BJ (cell line): ENCODE results near the gene GREM2. TPM values are rescaled to one million over a fixed set of nuclear protein-coding genes. Genes with fewer than 3 reads are reported as not detected.

Experiments
- CTCF ChIA-PET: fragments of 350-600 bp; formaldehyde crosslinking; extraction: SDS; loops from one replicate; lab custom pipeline; 2021; ENCODE audit warnings: antibody characterized with exemption, inconsistent platforms; lab: Yijun Ruan, JAX
- POLR2A ChIA-PET: fragments of 300-600 bp; sonication (Branson Sonifier 250); formaldehyde crosslinking; extraction: SDS; loops from one replicate; lab custom pipeline; 2021; ENCODE audit warnings: antibody characterized with exemption; lab: Charles Lee
- DNase-seq: peaks from one replicate; pipeline ENCODE4 v3.0.0-alpha.2; 2011; ENCODE audit warnings: low read depth
- H3K27me3 ChIP-seq: 2 replicates; pipeline ENCODE4 v1.6.0; 2011; ENCODE audit warnings: low read length; ENCODE audit not compliant: control insufficient read depth, insufficient read depth
- H3K36me3 ChIP-seq: 2 replicates; pipeline ENCODE4 v1.5.1; 2011; ENCODE audit warnings: low read length; ENCODE audit not compliant: control insufficient read depth, insufficient read depth
- H3K4me3 ChIP-seq: 2 replicates; pipeline ENCODE4 v1.5.1; 2011; ENCODE audit warnings: low read depth, mild to moderate bottlenecking, control low read depth, low read length
- polyA plus RNA-seq: library from polyadenylated mRNA; depleted of rRNA; stranded (reverse); fragments of >200 nt; gene quantifications from 2 replicates; pipeline ENCODE4 v1.2.3, GENCODE V29; 2011
- TF ChIP-seq, protein P1 (sequence below): IDR thresholded peaks from 2 replicates; pipeline ENCODE4 v1.5.1; 2011; ENCODE audit warnings: low read depth, mild to moderate bottlenecking, control low read depth, inconsistent platforms, low read length, moderate library complexity; ENCODE audit not compliant: insufficient read depth

Gene GREM2
- polyA plus RNA-seq, 1 experiment = 5.6 TPM

DNA sequence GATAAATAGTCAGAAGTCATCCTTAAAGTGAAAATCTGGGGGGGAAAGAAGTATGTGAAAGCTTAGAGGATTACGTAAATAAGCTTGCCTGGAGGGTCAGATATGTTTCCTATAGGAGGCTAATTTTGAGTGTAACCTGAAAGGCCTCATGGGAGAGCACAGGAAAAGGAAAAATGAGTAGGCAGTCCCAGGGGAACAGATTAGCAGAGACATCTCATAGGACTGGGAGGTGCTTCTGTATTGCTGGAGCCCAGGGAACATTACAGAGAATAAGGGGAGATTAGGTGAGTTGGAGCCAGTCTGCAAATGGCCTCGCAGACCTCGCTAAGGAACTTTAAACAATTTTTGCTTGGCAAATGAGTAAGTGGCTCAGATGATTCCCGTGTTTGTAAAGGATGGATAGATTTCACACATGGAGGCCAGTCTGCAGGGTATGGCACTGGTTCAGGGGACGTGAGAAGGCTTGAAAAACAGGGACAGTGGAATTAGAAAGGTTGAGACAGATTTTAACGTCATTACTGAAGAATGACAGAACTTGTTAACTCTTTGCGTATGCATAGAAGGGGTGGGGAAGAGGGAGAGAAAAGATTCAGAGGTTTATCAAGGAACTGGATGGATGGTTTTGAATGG lies 149.1 kb downstream of the GREM2 start:
- ChIA-PET CTCF (interaction anchor here (0.6 kb wide), 1 partner anchor 20 kb away, joined by 3 read pairs; no protein-coding TSS in a partner anchor), POLR2A (no interaction called here)
- no peak for DNase-seq
- TF ChIP-seq, protein P1, sequence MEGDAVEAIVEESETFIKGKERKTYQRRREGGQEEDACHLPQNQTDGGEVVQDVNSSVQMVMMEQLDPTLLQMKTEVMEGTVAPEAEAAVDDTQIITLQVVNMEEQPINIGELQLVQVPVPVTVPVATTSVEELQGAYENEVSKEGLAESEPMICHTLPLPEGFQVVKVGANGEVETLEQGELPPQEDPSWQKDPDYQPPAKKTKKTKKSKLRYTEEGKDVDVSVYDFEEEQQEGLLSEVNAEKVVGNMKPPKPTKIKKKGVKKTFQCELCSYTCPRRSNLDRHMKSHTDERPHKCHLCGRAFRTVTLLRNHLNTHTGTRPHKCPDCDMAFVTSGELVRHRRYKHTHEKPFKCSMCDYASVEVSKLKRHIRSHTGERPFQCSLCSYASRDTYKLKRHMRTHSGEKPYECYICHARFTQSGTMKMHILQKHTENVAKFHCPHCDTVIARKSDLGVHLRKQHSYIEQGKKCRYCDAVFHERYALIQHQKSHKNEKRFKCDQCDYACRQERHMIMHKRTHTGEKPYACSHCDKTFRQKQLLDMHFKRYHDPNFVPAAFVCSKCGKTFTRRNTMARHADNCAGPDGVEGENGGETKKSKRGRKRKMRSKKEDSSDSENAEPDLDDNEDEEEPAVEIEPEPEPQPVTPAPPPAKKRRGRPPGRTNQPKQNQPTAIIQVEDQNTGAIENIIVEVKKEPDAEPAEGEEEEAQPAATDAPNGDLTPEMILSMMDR = no peak
- Histone ChIP-seq H3K4me3 (no peak overlapping the region), H3K27me3 (no peaks in the 10 kb centered on the region), H3K36me3 (0 out of 2 replicates have a peak, but pooled peaks cover 2% of the 10 kb centered on the region)

DNA sequence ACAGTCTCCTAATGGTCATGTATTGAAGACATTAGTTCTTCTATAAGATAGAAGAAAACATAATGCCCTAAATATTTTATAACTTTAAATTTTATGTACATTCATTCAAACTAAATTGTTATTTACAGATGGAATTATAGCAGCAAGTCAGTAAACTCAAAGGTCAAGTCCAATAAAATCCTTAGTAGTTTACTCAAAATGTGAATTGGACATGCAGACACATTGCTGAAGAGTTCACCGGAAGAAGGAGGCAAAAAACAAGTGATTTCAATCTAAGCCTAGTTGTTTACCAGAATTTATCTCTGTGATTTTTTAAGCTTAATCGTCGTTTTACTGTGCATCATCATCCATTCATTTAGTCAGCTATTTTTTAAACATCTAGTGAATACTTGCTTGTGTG lies 149.7 kb downstream of the GREM2 start:
- POLR2A ChIA-PET = no interaction called here
- Histone ChIP-seq H3K36me3 (peaks cover 3% of the 10 kb centered on the region; the same call in 1 of the 2 replicates), H3K4me3 (no peak overlapping the region), H3K27me3 (no peaks in the 10 kb centered on the region)
- CTCF ChIA-PET = no interaction called here
- DNase-seq = no peak
- TF ChIP-seq, protein P1 = no peak

DNA sequence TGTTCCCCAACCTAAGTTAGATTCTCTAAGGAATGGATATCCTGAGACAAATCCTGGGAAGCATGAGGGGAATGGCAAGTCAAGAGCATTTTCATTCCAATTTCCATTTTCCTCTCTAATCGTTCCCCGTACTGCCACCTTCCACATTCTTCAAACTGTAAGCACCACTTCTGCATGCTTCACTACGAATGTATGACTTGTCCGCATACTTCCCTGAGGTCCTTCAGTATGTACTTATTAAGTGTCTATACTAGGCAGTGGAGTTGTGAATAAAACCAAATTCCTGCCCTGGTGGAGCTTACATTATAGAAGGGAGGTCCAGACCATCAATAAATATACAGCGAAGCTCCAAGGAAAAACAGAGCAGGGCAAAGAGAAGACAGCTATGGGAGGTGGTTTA lies 154.8 kb downstream of the GREM2 start:
- no peak overlapping the region for H3K4me3 ChIP-seq
- no peaks in the 10 kb centered on the region for H3K27me3 ChIP-seq
- TF ChIP-seq, protein P1 = no peak
- POLR2A ChIA-PET = no interaction called here
- DNase-seq = no peak
- CTCF ChIA-PET = interaction anchor here (0.7 to 4.2 kb wide), 3 partner anchors 10 to 234 kb away, joined by 3 to 17 read pairs (median 3); no protein-coding TSS in a partner anchor
- H3K36me3 ChIP-seq = peaks cover 3% of the 10 kb centered on the region; the same call in 1 of the 2 replicates

DNA sequence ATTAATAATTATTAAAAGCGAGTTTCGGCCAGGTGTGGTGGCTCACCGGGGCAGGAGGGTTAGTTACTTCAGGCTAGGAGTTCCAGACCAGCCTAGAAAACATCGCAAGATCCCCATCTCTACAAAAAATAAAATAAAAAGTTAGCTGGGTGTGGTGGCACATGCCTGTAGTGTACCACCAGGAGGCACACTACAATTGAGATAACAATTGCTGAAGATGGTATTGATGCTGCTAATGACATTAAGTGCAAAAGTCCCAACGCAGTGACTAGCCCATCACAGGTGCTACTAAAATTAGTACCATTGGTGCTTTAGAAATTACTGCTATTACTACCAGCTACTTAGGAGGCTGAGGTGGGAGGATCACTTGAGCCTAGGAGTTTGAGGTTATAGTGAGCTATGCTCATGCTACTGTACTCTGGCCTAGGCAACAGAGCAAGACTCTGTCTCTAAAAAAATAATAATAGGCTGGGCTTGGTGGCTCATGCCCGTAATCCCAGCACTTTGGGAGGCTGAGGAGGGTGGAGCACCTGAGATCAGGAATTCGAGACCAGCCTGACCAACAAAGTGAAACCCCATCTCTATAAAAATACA lies 156.6 kb downstream of the GREM2 start:
- H3K36me3 ChIP-seq = peaks cover 3% of the 10 kb centered on the region; the same call in 1 of the 2 replicates
- TF ChIP-seq, protein P1 = peak; percentile 34; the same call in 1 of the 2 replicates
- no peak for DNase-seq
- H3K4me3 ChIP-seq = no peak overlapping the region
- ChIA-PET POLR2A (no interaction called here), CTCF (interaction anchor here (0.6 to 4.2 kb wide), 7 partner anchors 8 to 236 kb away, joined by 3 to 17 read pairs (median 3); no protein-coding TSS in a partner anchor)
- no peaks in the 10 kb centered on the region for H3K27me3 ChIP-seq

DNA sequence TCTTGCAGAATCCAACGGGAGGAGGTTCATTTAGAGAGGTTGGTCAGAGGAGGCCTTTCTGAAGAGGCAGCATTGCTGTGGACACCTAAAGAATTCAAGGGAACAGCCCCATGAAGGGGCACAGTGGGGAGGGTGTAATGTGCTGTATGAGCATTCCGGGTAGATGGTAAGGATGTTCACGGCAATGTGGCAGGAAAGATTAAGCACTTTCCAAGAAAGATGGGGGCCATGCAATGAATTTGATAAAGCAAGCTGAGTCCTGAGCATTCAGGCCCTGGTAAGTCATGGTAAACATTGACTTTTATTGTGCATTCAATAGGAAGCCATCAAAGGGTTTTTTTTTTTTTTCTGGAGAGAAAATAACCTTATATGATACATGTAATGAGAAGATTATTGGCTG lies 166.6 kb downstream of the GREM2 start:
- Histone ChIP-seq H3K4me3 (no peak overlapping the region), H3K27me3 (no peaks in the 10 kb centered on the region), H3K36me3 (no peaks in the 10 kb centered on the region; the same call in none of the 2 replicates)
- CTCF ChIA-PET = interaction anchor here (3.1 kb wide), 1 partner anchor 11 kb away, joined by 17 read pairs; no protein-coding TSS in a partner anchor
- POLR2A ChIA-PET = no interaction called here
- TF ChIP-seq, protein P1 = no peak
- DNase-seq = no peak
